ENCODE measurements around the gene ABCG8. TPM values are rescaled to one million over a fixed set of nuclear protein-coding genes. Genes with fewer than 3 reads are reported as not detected.

ABCG8 gene
- total RNA-seq, 4 donors from 2014 or later = 0.09 TPM; not detected in 3

DNA sequence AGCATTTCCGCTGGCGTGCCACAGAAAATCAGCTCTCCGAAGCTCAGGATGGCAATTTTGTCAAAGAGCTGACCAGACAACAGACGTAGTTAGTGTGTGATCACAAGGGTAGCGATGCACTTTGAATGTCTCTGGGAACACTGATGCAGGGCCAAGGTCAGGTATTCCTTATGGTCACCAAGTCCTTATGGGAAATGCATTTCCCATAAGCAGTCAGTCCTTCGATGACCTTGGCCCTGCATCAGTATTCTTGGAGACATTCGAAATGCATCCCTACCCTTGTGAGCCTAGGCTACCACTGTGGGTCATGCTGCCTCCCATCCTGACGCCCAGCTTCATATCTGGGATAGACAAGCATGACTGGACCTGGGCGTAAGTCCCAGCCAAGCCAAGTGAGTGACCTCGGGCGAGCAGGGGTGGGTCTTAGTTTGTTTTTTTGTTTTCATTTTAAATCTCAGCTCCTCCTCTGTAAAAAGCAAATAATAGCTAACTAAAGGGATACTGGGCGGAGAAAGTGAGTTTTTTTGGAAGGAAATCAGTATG lies 13.7 kb upstream of the ABCG8 start:
- Histone ChIP-seq H3K27ac (no peak overlapping the region), H3K4me1 (no peaks in the 10 kb centered on the region), H3K9me3 (no peaks in the 10 kb centered on the region), H3K36me3 (no peaks in the 10 kb centered on the region), H3K4me3 (no peak overlapping the region), H3K27me3 (no peaks in the 10 kb centered on the region)
- intact Hi-C loops (cut with DNase I; ENCODE audit: low total_unique reads) = no loop called here
- DNase-seq = no peak
- TF ChIP-seq, protein P1, sequence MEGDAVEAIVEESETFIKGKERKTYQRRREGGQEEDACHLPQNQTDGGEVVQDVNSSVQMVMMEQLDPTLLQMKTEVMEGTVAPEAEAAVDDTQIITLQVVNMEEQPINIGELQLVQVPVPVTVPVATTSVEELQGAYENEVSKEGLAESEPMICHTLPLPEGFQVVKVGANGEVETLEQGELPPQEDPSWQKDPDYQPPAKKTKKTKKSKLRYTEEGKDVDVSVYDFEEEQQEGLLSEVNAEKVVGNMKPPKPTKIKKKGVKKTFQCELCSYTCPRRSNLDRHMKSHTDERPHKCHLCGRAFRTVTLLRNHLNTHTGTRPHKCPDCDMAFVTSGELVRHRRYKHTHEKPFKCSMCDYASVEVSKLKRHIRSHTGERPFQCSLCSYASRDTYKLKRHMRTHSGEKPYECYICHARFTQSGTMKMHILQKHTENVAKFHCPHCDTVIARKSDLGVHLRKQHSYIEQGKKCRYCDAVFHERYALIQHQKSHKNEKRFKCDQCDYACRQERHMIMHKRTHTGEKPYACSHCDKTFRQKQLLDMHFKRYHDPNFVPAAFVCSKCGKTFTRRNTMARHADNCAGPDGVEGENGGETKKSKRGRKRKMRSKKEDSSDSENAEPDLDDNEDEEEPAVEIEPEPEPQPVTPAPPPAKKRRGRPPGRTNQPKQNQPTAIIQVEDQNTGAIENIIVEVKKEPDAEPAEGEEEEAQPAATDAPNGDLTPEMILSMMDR (IDR thresholded peaks at IDR 0.05) = no peak
- TF ChIP-seq POLR2A (IDR thresholded peaks at IDR 0.05) = no peak

DNA sequence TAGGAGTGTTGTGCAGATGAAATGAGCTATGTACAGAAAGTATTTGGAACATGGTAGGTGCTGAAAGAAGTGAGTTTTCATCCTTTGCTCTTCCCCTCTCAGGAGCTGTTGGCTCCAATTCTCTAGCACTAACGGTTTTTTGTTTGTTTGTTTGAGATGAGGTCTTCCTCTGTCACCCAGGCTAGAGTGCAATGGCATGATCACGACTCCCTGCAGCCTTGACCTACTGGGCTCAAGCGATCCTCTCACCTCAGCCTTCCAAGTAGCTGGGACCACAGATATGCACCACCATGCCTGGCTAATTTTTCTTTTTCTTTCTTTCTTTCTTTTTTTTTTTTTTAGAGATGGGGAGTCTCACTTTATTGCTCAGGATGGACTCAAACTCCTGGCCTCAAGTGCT lies 12.9 kb upstream of the ABCG8 start:
- no peaks in the 10 kb centered on the region for H3K9me3 ChIP-seq
- no peak for DNase-seq
- H3K36me3 ChIP-seq = no peaks in the 10 kb centered on the region
- no peak overlapping the region for H3K27ac ChIP-seq
- intact Hi-C loops (cut with DNase I; ENCODE audit: low total_unique reads) = no loop called here
- TF ChIP-seq, protein P1 (IDR thresholded peaks at IDR 0.05) = no peak
- TF ChIP-seq POLR2A (IDR thresholded peaks at IDR 0.05) = no peak
- H3K4me3 ChIP-seq = no peak overlapping the region
- H3K27me3 ChIP-seq = no peaks in the 10 kb centered on the region
- no peaks in the 10 kb centered on the region for H3K4me1 ChIP-seq

DNA sequence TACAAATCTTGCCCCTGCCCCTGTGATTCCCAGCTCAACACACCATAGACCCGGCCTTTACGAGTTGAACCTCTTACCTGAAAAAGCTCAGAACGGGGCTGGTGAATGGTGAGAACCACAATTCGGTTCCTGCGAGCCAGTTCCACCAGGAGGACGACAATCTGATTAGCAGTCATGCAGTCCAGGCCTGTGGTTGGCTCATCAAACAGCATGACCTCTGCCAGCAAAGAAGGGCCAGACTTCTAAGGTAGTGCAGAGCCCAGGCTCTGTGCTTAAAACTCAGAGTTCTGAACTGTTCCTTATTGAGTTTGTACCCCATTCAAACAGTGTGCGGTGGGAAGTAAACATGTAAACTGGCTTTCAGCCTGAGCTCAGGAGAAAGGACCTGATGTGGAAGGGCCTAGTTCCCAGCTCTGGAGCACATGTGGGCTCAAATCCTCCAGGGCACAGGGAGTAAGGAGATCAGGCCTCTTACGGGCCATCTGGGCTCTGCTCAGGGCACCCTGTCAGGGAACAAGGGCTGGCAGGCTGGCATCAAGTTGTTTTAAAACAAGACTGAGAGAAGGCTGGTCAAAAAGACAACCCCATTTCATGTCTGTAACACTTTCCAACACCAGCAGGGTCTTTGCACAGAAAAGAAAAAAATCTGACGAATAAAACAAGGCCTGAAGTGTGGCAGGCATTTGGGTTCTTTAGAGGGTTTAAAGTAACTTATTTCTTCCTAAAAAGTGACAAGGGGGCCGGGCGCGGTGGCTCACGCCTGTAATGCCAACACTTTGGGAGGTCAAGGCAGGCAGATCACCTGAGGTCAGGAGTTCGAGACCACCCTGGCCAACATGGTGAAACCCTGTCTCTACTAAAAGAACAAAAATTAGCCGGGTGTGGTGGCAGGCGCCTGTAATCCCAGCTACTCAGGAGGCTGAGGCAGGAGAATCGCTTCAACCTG lies 12.2 kb upstream of the ABCG8 start:
- intact Hi-C loops (cut with DNase I; ENCODE audit: low total_unique reads) = no loop called here
- Histone ChIP-seq H3K4me1 (peaks cover 0 to 2% of the 10 kb centered on the region in 2 donors), H3K27ac (no peak overlapping the region), H3K9me3 (no peaks in the 10 kb centered on the region), H3K4me3 (no peak overlapping the region), H3K27me3 (no peaks in the 10 kb centered on the region), H3K36me3 (no peaks in the 10 kb centered on the region)
- no peak for DNase-seq
- TF ChIP-seq, protein P1 (IDR thresholded peaks at IDR 0.05) = no peak
- TF ChIP-seq POLR2A (IDR thresholded peaks at IDR 0.05) = no peak

DNA sequence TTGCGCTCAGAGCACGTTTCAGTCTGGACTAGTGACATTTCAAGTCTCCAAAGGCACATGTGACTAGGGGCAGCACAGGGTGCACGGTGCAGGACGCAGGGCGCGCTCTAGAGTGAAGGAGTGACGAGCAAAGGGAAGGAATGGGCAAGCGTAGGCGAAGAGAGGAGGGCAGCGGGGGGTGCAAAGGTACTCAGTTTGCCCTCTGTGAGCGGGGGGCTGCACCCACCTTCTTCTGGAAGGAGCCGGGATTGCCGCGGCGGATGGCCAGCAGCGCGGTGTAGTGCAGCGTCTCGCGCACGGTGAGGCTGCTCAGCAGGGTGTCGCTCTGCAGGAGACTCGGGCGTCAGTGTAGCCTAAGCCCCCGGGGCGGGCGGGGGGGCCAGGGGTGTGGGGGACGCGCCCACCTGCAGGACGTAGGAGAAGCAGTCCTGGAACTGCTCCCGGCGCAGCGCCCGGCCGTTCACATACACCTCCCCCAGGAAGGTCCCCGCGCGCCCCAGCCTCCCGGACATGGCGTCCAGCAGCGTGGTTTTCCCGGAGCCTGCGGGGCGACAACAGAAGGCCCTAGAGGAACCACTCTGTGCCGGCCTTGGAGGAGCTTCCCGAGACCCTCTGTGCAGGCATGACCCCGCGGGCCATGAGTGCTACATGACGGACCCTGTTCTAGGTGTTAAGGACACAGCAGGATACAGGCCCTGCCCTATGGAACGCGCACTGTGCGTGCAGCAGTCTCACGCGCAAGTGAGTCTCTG lies 7.1 kb upstream of the ABCG8 start:
- no peaks in the 10 kb centered on the region for H3K9me3 ChIP-seq
- no peaks in the 10 kb centered on the region for H3K27me3 ChIP-seq
- peaks cover 0 to 4% of the 10 kb centered on the region in 2 donors for H3K4me1 ChIP-seq
- H3K4me3 ChIP-seq = peak overlapping the region; percentile 6 to 21
- H3K36me3 ChIP-seq = no peaks in the 10 kb centered on the region
- DNase-seq = no peak
- no peak overlapping the region for H3K27ac ChIP-seq
- intact Hi-C loops (cut with DNase I; ENCODE audit: low total_unique reads) = no loop called here
- TF ChIP-seq, protein P1 (IDR thresholded peaks at IDR 0.05) = no peak
- no peak for TF ChIP-seq POLR2A (IDR thresholded peaks at IDR 0.05)
